CD4-positive, CD25-positive, alpha-beta regulatory T cell (primary cell): ENCODE data around the gene MADCAM1. TPM values are rescaled to one million over a fixed set of nuclear protein-coding genes. Genes with fewer than 3 reads are reported as not detected.

Experiments used
- ATAC-seq, 2 donors: fragments of 150-1000 bp; cut with Tn5 transposase; one replicate each; pipeline ENCODE4 v1.10.0; 2021; ENCODE audit warnings: low read depth in 2 of 2, moderate number of reproducible peaks in 2 of 2, moderate library complexity in 1 of 2
- DNase-seq, 3 donors: peaks; one replicate each; pipeline versions ENCODE4 v3.0.0 to v3.0.0-alpha.2; 2012 to 2022; ENCODE audit warnings: mixed read lengths in 1 of 3
- H3K27ac ChIP-seq: one replicate; pipeline ENCODE4 v1.7.0; 2013; ENCODE audit warnings: mild to moderate bottlenecking, low read length; ENCODE audit not compliant: insufficient read depth, poor library complexity, severe bottlenecking
- H3K27me3 ChIP-seq: one replicate; pipeline ENCODE4 v1.7.0; 2013; ENCODE audit warnings: low read length; ENCODE audit not compliant: control insufficient read depth, insufficient read depth
- H3K36me3 ChIP-seq: one replicate; pipeline ENCODE4 v1.7.0; 2013; ENCODE audit warnings: mild to moderate bottlenecking, low read length, moderate library complexity; ENCODE audit not compliant: control insufficient read depth, insufficient read depth
- H3K4me1 ChIP-seq: 2 replicates; pipeline ENCODE4 v1.7.0; 2013; ENCODE audit warnings: mild to moderate bottlenecking, low read length; ENCODE audit not compliant: insufficient read depth, control insufficient read depth, poor library complexity, severe bottlenecking
- H3K4me3 ChIP-seq: one replicate; pipeline ENCODE4 v1.7.0; 2013; ENCODE audit warnings: low read depth, mild to moderate bottlenecking, low read length, moderate library complexity
- H3K9me3 ChIP-seq, 2 experiments: 1 replicate in 1 of 2; 2 replicates in 1 of 2; pipeline ENCODE4 v1.7.0; 2013; ENCODE audit warnings: low read length in 2 of 2, mild to moderate bottlenecking in 1 of 2, moderate library complexity in 1 of 2; ENCODE audit not compliant: control insufficient read depth in 2 of 2
- H3K27ac Mint-ChIP-seq, 3 donors: one replicate each; pipeline ENCODE4 v1.8.0; 2020 to 2022; ENCODE audit warnings: mild to moderate bottlenecking in 3 of 3, mixed read lengths in 3 of 3, moderate library complexity in 2 of 3
- H3K27me3 Mint-ChIP-seq: one replicate; pipeline ENCODE4 v1.8.0; 2022; ENCODE audit warnings: mild to moderate bottlenecking, mixed read lengths
- H3K36me3 Mint-ChIP-seq: one replicate; pipeline ENCODE4 v1.8.0; 2020; ENCODE audit warnings: mixed read lengths
- H3K4me1 Mint-ChIP-seq, 4 donors: one replicate each; pipeline ENCODE4 v1.8.0; 2020 to 2022; ENCODE audit warnings: mixed read lengths in 4 of 4, mild to moderate bottlenecking in 1 of 4
- H3K4me3 Mint-ChIP-seq, 4 donors: one replicate each; pipeline ENCODE4 v1.8.0; 2020 to 2022; ENCODE audit warnings: mild to moderate bottlenecking in 4 of 4, mixed read lengths in 4 of 4, moderate library complexity in 3 of 4
- H3K9me3 Mint-ChIP-seq, 7 donors: one replicate each; pipeline ENCODE4 v1.8.0; 2020 to 2022; ENCODE audit warnings: mixed read lengths in 7 of 7, mild to moderate bottlenecking in 3 of 7, moderate library complexity in 2 of 7
- polyA plus RNA-seq, 4 donors: library from polyadenylated mRNA; unstranded; fragments of 300-500 nt; fragmentation: Illumina TruSeq; gene quantifications; one replicate each; pipeline ENCODE4 v1.2.3, GENCODE V29; 2021
- total RNA-seq: library from RNA; stranded (reverse); gene quantifications from one replicate; pipeline ENCODE4 v1.2.3, GENCODE V29; 2022

Gene MADCAM1
- total and polyA plus RNA-seq, 5 donors from 2014 or later: 0.16 to 0.52 (median 0.32) TPM; not detected in 1

GRCh38 chr19:531009-531752, 34.9 kb downstream of the MADCAM1 start:
- peak; percentile 83 to 93 (median 85) for DNase-seq
- H3K27ac ChIP-seq: peak overlapping the region; percentile 82
- peak; percentile 75 to 80 for ATAC-seq
- Mint-ChIP-seq H3K36me3 (no peaks in the 10 kb centered on the region), H3K4me3 (peak overlapping the region; percentile 72 to 91 (median 84)), H3K9me3 (no peaks in the 10 kb centered on the region), H3K4me1 (peaks cover 0 to 25% (median 4%) of the 10 kb centered on the region in 4 donors), H3K27ac (peak overlapping the region; percentile 32 to 69 (median 54)), H3K27me3 (no peaks in the 10 kb centered on the region)
- H3K27me3 ChIP-seq: no peaks in the 10 kb centered on the region
- H3K36me3 ChIP-seq: peaks cover 2% of the 10 kb centered on the region
- H3K4me3 ChIP-seq: no peak overlapping the region
- no peaks in the 10 kb centered on the region for H3K9me3 ChIP-seq
- H3K4me1 ChIP-seq: peaks cover 23% of the 10 kb centered on the region

- Mint-ChIP-seq H3K4me1 (peaks cover 0 to 25% (median 4%) of the 10 kb centered on the region in 4 donors), H3K27me3 (no peaks in the 10 kb centered on the region), H3K36me3 (no peaks in the 10 kb centered on the region), H3K9me3 (no peaks in the 10 kb centered on the region), H3K27ac (peak within 1 kb of the TSS; percentile 32 to 95 (median 91)), H3K4me3 (peak within 1 kb of the TSS; percentile 89 to 91 (median 89))
- H3K27ac ChIP-seq: peak within 1 kb of the TSS; percentile 82
- no peak for DNase-seq
- H3K27me3 ChIP-seq: no peaks in the 10 kb centered on the region
- H3K4me1 ChIP-seq: peaks cover 23% of the 10 kb centered on the region
- H3K9me3 ChIP-seq: no peaks in the 10 kb centered on the region
- peaks cover 10% of the 10 kb centered on the region for H3K36me3 ChIP-seq
- no peak for ATAC-seq
- peak within 1 kb of the TSS; percentile 32 for H3K4me3 ChIP-seq
Measured at GRCh38 chr19:531753-532560, 35.7 kb downstream of the MADCAM1 start, which contains the start of gene CDC34. TSS of gene CDC34 (plus strand) at chr19:531760. CDS start at chr19:531932, 172 bp downstream.

DNA sequence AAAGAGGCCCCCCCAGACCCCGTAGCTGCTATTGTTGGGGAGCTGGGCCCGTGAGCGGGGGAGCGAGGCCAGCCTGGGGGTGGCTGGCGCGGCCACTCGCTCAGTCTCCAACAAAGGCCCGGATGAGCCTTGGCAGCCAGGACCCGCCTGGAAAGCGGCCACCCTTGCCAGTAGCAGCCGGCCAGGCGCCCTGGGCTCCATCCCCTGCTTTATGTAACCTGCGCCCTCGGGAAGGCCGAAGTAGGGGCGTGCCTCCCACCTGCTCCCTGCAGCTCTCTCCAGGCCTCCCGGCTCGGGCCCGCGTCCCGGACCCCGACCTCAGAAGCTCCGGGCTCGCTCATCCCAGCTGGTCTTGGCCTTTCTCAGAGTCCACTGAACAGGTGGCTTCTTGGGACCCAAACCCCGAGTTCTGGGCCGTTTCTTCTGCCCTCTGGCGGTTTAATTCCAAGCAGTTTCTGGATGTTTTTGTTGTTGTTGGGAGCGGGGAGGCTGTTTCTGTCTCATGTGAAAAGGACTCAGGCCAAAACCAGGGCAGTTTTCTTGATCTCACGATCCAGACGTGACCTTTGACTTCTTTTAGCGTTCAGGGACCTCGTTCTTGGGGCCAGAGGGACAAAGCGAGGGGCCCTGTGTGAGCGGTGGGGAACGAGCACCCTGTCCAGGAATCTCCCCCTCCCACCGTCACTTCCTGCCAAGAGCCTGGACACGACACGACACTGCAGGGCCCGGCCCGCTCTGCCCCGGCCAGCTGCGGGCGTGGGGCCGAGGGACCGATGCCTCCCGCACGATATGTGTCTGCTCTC, 36.5 kb downstream of the MADCAM1 start:
- Mint-ChIP-seq H3K27ac (peak overlapping the region; percentile 76 to 95 (median 91)), H3K36me3 (no peaks in the 10 kb centered on the region), H3K4me1 (peaks cover 0 to 25% (median 4%) of the 10 kb centered on the region in 4 donors), H3K9me3 (no peaks in the 10 kb centered on the region), H3K27me3 (no peaks in the 10 kb centered on the region), H3K4me3 (peak overlapping the region; percentile 89 to 91 (median 89))
- Histone ChIP-seq H3K36me3 (peaks cover 13% of the 10 kb centered on the region), H3K4me3 (peak overlapping the region; percentile 61), H3K27me3 (no peaks in the 10 kb centered on the region), H3K27ac (peak overlapping the region; percentile 61), H3K9me3 (no peaks in the 10 kb centered on the region), H3K4me1 (peaks cover 23% of the 10 kb centered on the region)
- ATAC-seq (no peak), DNase-seq (peak in 2 of 3 donors; percentile 55 to 73)

DNA sequence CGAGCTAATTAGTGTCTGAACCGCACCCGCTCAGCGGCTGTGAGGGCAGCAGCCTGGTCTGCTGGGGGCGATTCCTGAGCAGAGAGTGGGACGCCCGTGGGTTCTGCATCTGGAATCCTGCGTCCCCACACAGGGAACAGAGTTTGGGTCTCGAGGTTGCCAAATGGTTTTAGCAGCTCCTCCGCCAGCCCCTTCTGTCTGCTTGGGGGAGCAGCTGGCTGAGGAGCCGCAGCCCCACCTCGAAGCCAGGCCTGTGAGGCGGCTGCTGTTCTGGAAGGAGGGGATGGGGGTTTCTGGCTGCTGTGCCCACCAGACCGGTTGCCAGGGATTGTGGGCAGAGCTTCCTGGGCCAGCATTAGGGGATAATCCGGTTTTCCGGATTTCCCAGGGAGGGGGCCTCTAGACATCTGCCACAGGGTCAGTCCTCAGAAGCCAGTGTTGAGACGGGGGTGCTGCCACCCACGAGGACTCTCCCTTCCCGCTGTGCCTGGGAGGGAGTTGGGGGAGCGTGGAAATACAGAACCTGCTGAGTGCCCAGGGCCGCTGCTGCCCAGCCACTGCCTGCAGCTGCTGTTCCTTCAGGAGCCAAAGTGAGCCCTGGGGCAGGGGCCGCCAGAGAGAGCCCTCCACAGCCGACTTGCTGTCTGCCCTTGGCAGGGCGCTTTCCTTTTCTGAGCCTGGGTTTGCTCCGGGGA, 37.2 kb downstream of the MADCAM1 start:
- H3K9me3 ChIP-seq: no peaks in the 10 kb centered on the region
- no peaks in the 10 kb centered on the region for H3K9me3 Mint-ChIP-seq

GRCh38 chr19:534088-534487, 37.8 kb downstream of the MADCAM1 start:
- Mint-ChIP-seq H3K9me3 (no peaks in the 10 kb centered on the region), H3K27me3 (no peaks in the 10 kb centered on the region), H3K4me1 (peaks cover 0 to 24% (median 6%) of the 10 kb centered on the region in 4 donors), H3K4me3 (peak overlapping the region in 2 of 4 donors; percentile 61 to 89), H3K36me3 (peaks cover 5% of the 10 kb centered on the region), H3K27ac (no peak overlapping the region)
- Histone ChIP-seq H3K9me3 (no peaks in the 10 kb centered on the region), H3K36me3 (peaks cover 23% of the 10 kb centered on the region), H3K4me3 (no peak overlapping the region), H3K4me1 (peaks cover 23% of the 10 kb centered on the region), H3K27ac (peak overlapping the region; percentile 14), H3K27me3 (no peaks in the 10 kb centered on the region)
- ATAC-seq (no peak), DNase-seq (no peak)

More for the DNA sequence above, 37.2 kb downstream of the MADCAM1 start:
- H3K36me3 ChIP-seq: peaks cover 21% of the 10 kb centered on the region
- no peak for ATAC-seq
- Mint-ChIP-seq H3K36me3 (peaks cover 5% of the 10 kb centered on the region), H3K4me1 (peaks cover 0 to 25% (median 6%) of the 10 kb centered on the region in 4 donors), H3K4me3 (peak overlapping the region; percentile 61 to 91 (median 89)), H3K27ac (peak overlapping the region; percentile 26 to 91 (median 62)), H3K27me3 (no peaks in the 10 kb centered on the region)
- no peak for DNase-seq
- no peak overlapping the region for H3K4me3 ChIP-seq
- H3K4me1 ChIP-seq: peaks cover 23% of the 10 kb centered on the region
- no peaks in the 10 kb centered on the region for H3K27me3 ChIP-seq
- peak overlapping the region; percentile 61 for H3K27ac ChIP-seq

- no peaks in the 10 kb centered on the region for H3K9me3 ChIP-seq
- no peaks in the 10 kb centered on the region for H3K9me3 Mint-ChIP-seq
- peaks cover 23% of the 10 kb centered on the region for H3K4me1 ChIP-seq
- no peak for ATAC-seq
- peaks cover 0 to 22% (median 6%) of the 10 kb centered on the region in 4 donors for H3K4me1 Mint-ChIP-seq
- no peak overlapping the region for H3K27ac ChIP-seq
- H3K36me3 Mint-ChIP-seq: peaks cover 5% of the 10 kb centered on the region
- no peak for DNase-seq
- no peaks in the 10 kb centered on the region for H3K27me3 ChIP-seq
- no peaks in the 10 kb centered on the region for H3K27me3 Mint-ChIP-seq
- H3K27ac Mint-ChIP-seq: peak overlapping the region in 1 of 3 donors; percentile 41
- H3K4me3 ChIP-seq: no peak overlapping the region
- H3K4me3 Mint-ChIP-seq: peak overlapping the region in 3 of 4 donors; percentile 25 to 69 (median 62)
- peaks cover 23% of the 10 kb centered on the region for H3K36me3 ChIP-seq
Measured at GRCh38 chr19:535017-535835, 38.9 kb downstream of the MADCAM1 start.
